Adrenal gland (tissue), 12 donors: Measurements from ENCODE around the gene CD7. TPM values are rescaled to one million over a fixed set of nuclear protein-coding genes. Genes with fewer than 3 reads are reported as not detected.

Source experiments
- DNase-seq, 7 donors: peaks; one replicate each; pipeline ENCODE4 v3.0.0-alpha.2; 2019 to 2020
- H3K27ac ChIP-seq, 5 donors: fragments of 200-600 bp; sonication (generic) in 4 of 5; 1 replicate in 3 of 5; 2 replicates in 2 of 5; pipeline versions ENCODE4 v1.5.1 to v1.8.0; 2016 to 2020; ENCODE audit warnings: mild to moderate bottlenecking in 1 of 5
- H3K27me3 ChIP-seq: fragments of 200-600 bp; 2 replicates; pipeline ENCODE4 v1.8.0; 2021
- H3K36me3 ChIP-seq, 2 donors: fragments of 200-600 bp; replicated peaks in 1 of 2; 1 replicate in 1 of 2; 2 replicates in 1 of 2; pipeline versions ENCODE4 v1.5.1 to v1.8.0; 2018 to 2022
- H3K4me1 ChIP-seq, 2 donors: fragments of 200-600 bp; replicated peaks in 1 of 2; 1 replicate in 1 of 2; 2 replicates in 1 of 2; pipeline versions ENCODE4 v1.5.1 to v1.8.0; 2018 to 2021
- H3K4me3 ChIP-seq, 4 donors: fragments of 200-600 bp; sonication (generic) in 3 of 4; one replicate each; pipeline ENCODE4 v1.5.1; 2016 to 2018
- H3K9me3 ChIP-seq, 3 donors: fragments of 200-600 bp; sonication (generic) in 1 of 3; replicated peaks in 1 of 3; 1 replicate in 2 of 3; 2 replicates in 1 of 3; pipeline versions ENCODE4 v1.5.1 to v1.8.0; 2016 to 2021
- POLR2A ChIP-seq, 2 donors: fragments of 450-650 bp; IDR thresholded peaks; one replicate each; pipeline ENCODE4 v1.6.1; 2017; ENCODE audit warnings: antibody characterized with exemption in 2 of 2, mild to moderate bottlenecking in 2 of 2, moderate library complexity in 1 of 2
- WGBS, 4 donors: extraction: QIAGEN DNeasy Blood & Tissue Kit in 2 of 4; methylation state at CpG; one replicate each; pipeline versions ENCODE4 v1.1.5 to v1.1.7; 2013 to 2017; 5-methylcytosine and 5-hydroxymethylcytosine counted together
- intact Hi-C, 2 donors: fragments of 100-400 bp; cut with DNase I; formaldehyde crosslinking; loops; one replicate each; pipeline versions ENCODE4 v1.14.1 to v1.15.0; 2022 to 2023
- polyA plus RNA-seq, 3 donors: library from polyadenylated mRNA; stranded (reverse); fragments of 200-250 nt in 2 of 3; fragments of 350-450 nt in 1 of 3; fragmentation: Illumina TruSeq in 1 of 3; extraction: RNeasy Lipid Tissue Mini Kit (QIAGEN cat#74804) in 1 of 3; gene quantifications; one replicate each; pipeline ENCODE4 v1.2.3, GENCODE V29; 2013 to 2014
- total RNA-seq, 9 donors: library from RNA; depleted of rRNA in 4 of 9; stranded (reverse); fragments of >200 nt in 4 of 9; fragments of 120-200 nt in 1 of 9; fragmentation: NEBNext Ultra II Directional in 1 of 9; extraction: Animal tissue kit (Norgen Biotek cat#: 25700) in 1 of 9; gene quantifications; one replicate each; pipeline versions ENCODE4 v1.1.0 to v1.2.4, GENCODE V29; 2013 to 2023
- TF ChIP-seq, protein P1 (sequence below), 6 experiments: fragments of 450-650 bp in 4 of 6; fragments of 200-600 bp in 2 of 6; sonication (generic) in 1 of 6; IDR thresholded peaks; 1 replicate in 5 of 6; 2 replicates in 1 of 6; pipeline versions ENCODE4 v1.5.1 to v1.8.0; 2016 to 2021; ENCODE audit warnings: antibody characterized with exemption in 6 of 6, mild to moderate bottlenecking in 2 of 6, moderate library complexity in 1 of 6
- donor health status: healthy with polysubstance abuse.
- donor health status: Bipolar disorder and iron deficiency.
- donor health status: DM: yes; HTN: yes; CAD: no.
- donor health status: DM: no; HTN: no; CAD: no.
- donor health status: DM: no; HTN: no; CAD: no.
- donor health status: DM: yes; HTN: yes; CAD: no.

CD7 gene
- total and polyA plus RNA-seq, 12 donors: 0.11 to 4.2 (median 1.6) TPM; not detected in 2

DNA sequence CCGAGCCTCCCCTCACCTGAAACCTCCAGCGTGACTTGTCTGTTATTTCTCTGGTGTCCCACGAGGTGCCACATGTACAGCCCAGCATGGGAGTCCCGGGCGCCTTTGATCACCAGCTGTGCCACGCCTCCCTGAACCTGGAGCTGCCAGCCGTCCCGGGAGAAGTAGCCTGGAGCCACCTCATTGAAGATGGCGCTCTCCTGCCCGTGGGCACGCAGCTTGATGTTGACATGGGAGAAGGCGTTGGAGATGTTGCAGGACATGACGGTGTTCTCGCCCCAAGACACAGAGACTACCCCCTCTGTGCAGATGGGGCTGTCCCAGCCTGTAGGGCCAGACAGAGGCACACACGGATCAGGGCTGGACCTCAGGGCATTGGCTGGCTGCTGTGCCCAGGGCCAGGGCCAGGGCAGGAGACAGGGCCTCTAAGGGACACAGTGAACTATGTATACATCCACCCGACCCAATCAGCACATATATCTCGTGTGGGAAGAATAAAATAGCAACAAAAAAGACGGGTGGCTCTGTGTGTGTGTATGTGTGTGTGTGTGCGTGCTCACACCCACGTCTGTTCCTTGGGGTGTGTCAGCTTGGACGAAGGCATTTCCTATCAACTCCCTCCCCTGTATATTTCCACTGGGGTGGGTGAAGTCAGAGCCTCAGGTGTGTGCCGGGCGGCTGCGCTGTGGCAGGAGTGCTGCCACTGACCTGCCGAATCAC is 7.3 kb upstream of the CD7 start:
- 77 to 84% (median 81%) methylated on average over 10 to 25 of the region's 25 CpGs for WGBS, 4 donors
- no peaks in the 10 kb centered on the region for H3K36me3 ChIP-seq
- no peak overlapping the region for H3K27ac ChIP-seq
- intact Hi-C loops: loop anchor here in 1 of 2 donors (5.0 kb wide), 1 partner anchor 87 kb away; no protein-coding TSS in a partner anchor
- no peak overlapping the region for H3K4me3 ChIP-seq
- H3K4me1 ChIP-seq: no peaks in the 10 kb centered on the region
- TF ChIP-seq, protein P1, sequence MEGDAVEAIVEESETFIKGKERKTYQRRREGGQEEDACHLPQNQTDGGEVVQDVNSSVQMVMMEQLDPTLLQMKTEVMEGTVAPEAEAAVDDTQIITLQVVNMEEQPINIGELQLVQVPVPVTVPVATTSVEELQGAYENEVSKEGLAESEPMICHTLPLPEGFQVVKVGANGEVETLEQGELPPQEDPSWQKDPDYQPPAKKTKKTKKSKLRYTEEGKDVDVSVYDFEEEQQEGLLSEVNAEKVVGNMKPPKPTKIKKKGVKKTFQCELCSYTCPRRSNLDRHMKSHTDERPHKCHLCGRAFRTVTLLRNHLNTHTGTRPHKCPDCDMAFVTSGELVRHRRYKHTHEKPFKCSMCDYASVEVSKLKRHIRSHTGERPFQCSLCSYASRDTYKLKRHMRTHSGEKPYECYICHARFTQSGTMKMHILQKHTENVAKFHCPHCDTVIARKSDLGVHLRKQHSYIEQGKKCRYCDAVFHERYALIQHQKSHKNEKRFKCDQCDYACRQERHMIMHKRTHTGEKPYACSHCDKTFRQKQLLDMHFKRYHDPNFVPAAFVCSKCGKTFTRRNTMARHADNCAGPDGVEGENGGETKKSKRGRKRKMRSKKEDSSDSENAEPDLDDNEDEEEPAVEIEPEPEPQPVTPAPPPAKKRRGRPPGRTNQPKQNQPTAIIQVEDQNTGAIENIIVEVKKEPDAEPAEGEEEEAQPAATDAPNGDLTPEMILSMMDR (IDR thresholded peaks at IDR 0.05): no peak
- H3K9me3 ChIP-seq: no peaks in the 10 kb centered on the region
- H3K27me3 ChIP-seq: no peaks in the 10 kb centered on the region
- DNase-seq: no peak

GRCh38 chr17:82323514-82324234 is 6.3 kb upstream of the CD7 start:
- Histone ChIP-seq H3K4me3 (no peak overlapping the region), H3K4me1 (no peaks in the 10 kb centered on the region), H3K27me3 (no peaks in the 10 kb centered on the region), H3K9me3 (no peaks in the 10 kb centered on the region), H3K27ac (no peak overlapping the region), H3K36me3 (no peaks in the 10 kb centered on the region)
- TF ChIP-seq, protein P1 (IDR thresholded peaks at IDR 0.05): no peak
- TF ChIP-seq POLR2A (IDR thresholded peaks at IDR 0.05): no peak
- intact Hi-C loops: loop anchor here in 1 of 2 donors (5.0 kb wide), 1 partner anchor 86 kb away; no protein-coding TSS in a partner anchor
- no peak for DNase-seq
- 65 to 71% (median 71%) methylated on average over 13 to 21 of the region's 21 CpGs for WGBS, 4 donors

- Histone ChIP-seq H3K27ac (no peak overlapping the region), H3K9me3 (no peaks in the 10 kb centered on the region), H3K36me3 (no peaks in the 10 kb centered on the region), H3K4me3 (no peak overlapping the region), H3K4me1 (no peaks in the 10 kb centered on the region), H3K27me3 (no peaks in the 10 kb centered on the region)
- no peak for DNase-seq
- 71 to 90% (median 78%) methylated on average over 13 to 28 of the region's 28 CpGs for WGBS, 4 donors
- intact Hi-C loops: loop anchor here in 1 of 2 donors (5.0 kb wide), 1 partner anchor 85 kb away; no protein-coding TSS in a partner anchor
- TF ChIP-seq, protein P1 (IDR thresholded peaks at IDR 0.05): no peak
- TF ChIP-seq POLR2A (IDR thresholded peaks at IDR 0.05): no peak
Observed at GRCh38 chr17:82322526-82323453, 5.4 kb upstream of the CD7 start.
